Thoracic aorta (tissue), 2 donors: ENCODE data around the gene UQCC2. TPM values are rescaled to one million over a fixed set of nuclear protein-coding genes. Genes with fewer than 3 reads are reported as not detected.

Experiments
- ATAC-seq: fragments of 150-250 bp; one replicate; pipeline ENCODE4 v1.8.0; 2017; ENCODE audit warnings: low read depth; ENCODE audit not compliant: insufficient number of reproducible peaks, low FRiP score
- DNase-seq: peaks from one replicate; pipeline ENCODE4 v3.0.0-alpha.2; 2020; ENCODE audit warnings: low spot score
- H3K27ac ChIP-seq, 2 donors: fragments of 200-600 bp; sonication (generic); 1 replicate in 1 of 2; 2 replicates in 1 of 2; pipeline ENCODE4 v1.5.1; 2016; ENCODE audit warnings: mild to moderate bottlenecking in 2 of 2, moderate library complexity in 2 of 2
- H3K27me3 ChIP-seq: fragments of 200-600 bp; sonication (generic); replicated peaks from 2 replicates; pipeline ENCODE4 v1.6.0; 2016; ENCODE audit warnings: mild to moderate bottlenecking; ENCODE audit not compliant: insufficient read depth
- H3K36me3 ChIP-seq: fragments of 200-600 bp; sonication (generic); one replicate; pipeline ENCODE4 v1.5.1; 2016
- H3K4me1 ChIP-seq, 2 donors: fragments of 200-600 bp; sonication (generic); 1 replicate in 1 of 2; 2 replicates in 1 of 2; pipeline versions ENCODE4 v1.5.1 to v1.6.0; 2016; ENCODE audit warnings: low read depth in 2 of 2, mild to moderate bottlenecking in 1 of 2; ENCODE audit not compliant: control insufficient read depth in 1 of 2
- H3K4me3 ChIP-seq: fragments of 200-600 bp; sonication (generic); 2 replicates; pipeline ENCODE4 v1.5.1; 2016; ENCODE audit warnings: mild to moderate bottlenecking
- H3K9me3 ChIP-seq: fragments of 200-600 bp; sonication (generic); 2 replicates; pipeline ENCODE4 v1.5.1; 2016
- CTCF ChIP-seq: fragments of 200-600 bp; sonication (generic); IDR thresholded peaks from one replicate; pipeline ENCODE4 v1.5.1; 2019; ENCODE audit warnings: antibody characterized with exemption
- total RNA-seq, 2 donors: library from RNA; depleted of rRNA; stranded (reverse); fragments of >200 nt; gene quantifications; one replicate each; pipeline versions ENCODE4 v1.1.0 to v1.2.3, GENCODE V29; 2016

Gene UQCC2
- total RNA-seq, 2 donors from 2014 or later = 15.0 to 39.8 TPM

GRCh38 chr6:33656844-33657243 is 54.7 kb downstream of the UQCC2 start:
- DNase-seq (no peak), ATAC-seq (no peak)
- Histone ChIP-seq H3K36me3 (no peaks in the 10 kb centered on the region), H3K27ac (no peak overlapping the region), H3K27me3 (no peaks in the 10 kb centered on the region), H3K4me3 (no peak overlapping the region), H3K9me3 (no peaks in the 10 kb centered on the region), H3K4me1 (no peaks in the 10 kb centered on the region)
- no peak for TF ChIP-seq CTCF

GRCh38 chr6:33654831-33655554 is 56.5 kb downstream of the UQCC2 start:
- ATAC-seq = no peak
- Histone ChIP-seq H3K9me3 (no peaks in the 10 kb centered on the region), H3K4me3 (no peak overlapping the region), H3K27ac (no peak overlapping the region), H3K27me3 (no peaks in the 10 kb centered on the region), H3K36me3 (no peaks in the 10 kb centered on the region), H3K4me1 (no peaks in the 10 kb centered on the region)
- no peak for TF ChIP-seq CTCF
- no peak for DNase-seq

- H3K27me3 ChIP-seq = no peaks in the 10 kb centered on the region
- no peak for TF ChIP-seq CTCF
- H3K4me1 ChIP-seq = no peaks in the 10 kb centered on the region
- no peaks in the 10 kb centered on the region for H3K9me3 ChIP-seq
- H3K4me3 ChIP-seq = no peak overlapping the region
- H3K27ac ChIP-seq = no peak overlapping the region
- ATAC-seq (no peak), DNase-seq (no peak)
- H3K36me3 ChIP-seq = no peaks in the 10 kb centered on the region
Measured at GRCh38 chr6:33652002-33652401, 59.5 kb downstream of the UQCC2 start.

GRCh38 chr6:33651403-33651802 is 60.1 kb downstream of the UQCC2 start:
- H3K27ac ChIP-seq = no peak overlapping the region
- H3K4me1 ChIP-seq = no peaks in the 10 kb centered on the region
- DNase-seq (no peak), ATAC-seq (no peak)
- H3K36me3 ChIP-seq = no peaks in the 10 kb centered on the region
- TF ChIP-seq CTCF = no peak
- no peaks in the 10 kb centered on the region for H3K27me3 ChIP-seq
- H3K9me3 ChIP-seq = no peaks in the 10 kb centered on the region
- no peak overlapping the region for H3K4me3 ChIP-seq

Other genes starting within 250 kb of the UQCC2 start
- gene BAK1, start 131.4 kb downstream of the UQCC2 start, total RNA-seq = 10 to 100 TPM; 13.8 to 14.0 TPM
- gene ITPR3, start 90.4 kb downstream of the UQCC2 start, total RNA-seq = 10 to 100 TPM; 15.2 to 21.2 TPM
- under 1 TPM; 0.27 to 0.56 TPM for gene IP6K3, start 35.2 kb upstream of the UQCC2 start, total RNA-seq
- 10 to 100 TPM; 57.4 to 77.2 TPM for gene LEMD2, start 77.4 kb upstream of the UQCC2 start, total RNA-seq
- gene MLN, start 92.3 kb upstream of the UQCC2 start, total RNA-seq = not detected